ENCODE measurements around the gene MVB12B.

GRCh38 chr9:126295082-126295477 lies 31.5 kb upstream of the MVB12B start:
- TF ChIP-seq CTCF (IDR thresholded peaks at IDR 0.05) (no peak), EP300 (IDR thresholded peaks at IDR 0.05) (no peak)

All from tibial nerve (tissue), 4 donors.